Tibial nerve (tissue), 4 donors: ENCODE measurements around the gene CDX2. TPM values are rescaled to one million over a fixed set of nuclear protein-coding genes. Genes with fewer than 3 reads are reported as not detected.
A peak's percentile ranks its signal among the peaks of the same experiment; 100 is the strongest.

ENCODE experiments used
- DNase-seq, 2 donors: peaks; one replicate each; pipeline ENCODE4 v3.0.0-alpha.2; 2019; ENCODE audit warnings: low spot score in 2 of 2
- H3K27ac ChIP-seq, 4 donors: fragments of 200-600 bp; sonication (generic) in 3 of 4; one replicate each; pipeline ENCODE4 v1.5.1; 2017 to 2019; ENCODE audit warnings: mild to moderate bottlenecking in 1 of 4
- H3K27me3 ChIP-seq, 2 donors: fragments of 200-600 bp; sonication (generic) in 1 of 2; one replicate each; pipeline versions ENCODE4 v1.5.1 to v1.6.0; 2017 to 2019
- H3K36me3 ChIP-seq, 3 donors: fragments of 200-600 bp; sonication (generic); one replicate each; pipeline ENCODE4 v1.5.1; 2018 to 2019
- H3K4me1 ChIP-seq, 4 donors: fragments of 200-600 bp; sonication (generic) in 3 of 4; one replicate each; pipeline ENCODE4 v1.5.1; 2017 to 2019
- H3K4me3 ChIP-seq, 4 donors: fragments of 200-600 bp; sonication (generic) in 3 of 4; one replicate each; pipeline ENCODE4 v1.5.1; 2017 to 2019; ENCODE audit warnings: mild to moderate bottlenecking in 1 of 4, moderate library complexity in 1 of 4
- H3K9me3 ChIP-seq, 4 donors: fragments of 200-600 bp; sonication (generic) in 3 of 4; one replicate each; pipeline ENCODE4 v1.5.1; 2017 to 2019
- EP300 ChIP-seq, 2 donors: sonication (generic); formaldehyde crosslinking; IDR thresholded peaks; one replicate each; pipeline ENCODE4 v1.6.1; 2017; ENCODE audit warnings: antibody characterized with exemption in 2 of 2, mild to moderate bottlenecking in 1 of 2
- POLR2A ChIP-seq, 2 donors: fragments of 450-650 bp; IDR thresholded peaks; one replicate each; pipeline ENCODE4 v1.6.1; 2017; ENCODE audit warnings: antibody characterized with exemption in 2 of 2, mild to moderate bottlenecking in 2 of 2, moderate library complexity in 2 of 2
- WGBS, 2 donors: methylation state at CpG; one replicate each; pipeline ENCODE4 v1.1.5; 2018; 5-methylcytosine and 5-hydroxymethylcytosine counted together
- total RNA-seq, 4 donors: library from RNA; depleted of rRNA; stranded (reverse); fragments of >200 nt; gene quantifications; one replicate each; pipeline ENCODE4 v1.1.0, GENCODE V29; 2016
- TF ChIP-seq, protein P1 (sequence below), 5 experiments: fragments of 200-600 bp in 3 of 5; fragments of 450-650 bp in 2 of 5; sonication (generic) in 3 of 5; IDR thresholded peaks; one replicate each; pipeline ENCODE4 v1.5.1; 2016 to 2019; ENCODE audit warnings: antibody characterized with exemption in 5 of 5, mild to moderate bottlenecking in 3 of 5, moderate library complexity in 2 of 5

Gene CDX2, protein sequence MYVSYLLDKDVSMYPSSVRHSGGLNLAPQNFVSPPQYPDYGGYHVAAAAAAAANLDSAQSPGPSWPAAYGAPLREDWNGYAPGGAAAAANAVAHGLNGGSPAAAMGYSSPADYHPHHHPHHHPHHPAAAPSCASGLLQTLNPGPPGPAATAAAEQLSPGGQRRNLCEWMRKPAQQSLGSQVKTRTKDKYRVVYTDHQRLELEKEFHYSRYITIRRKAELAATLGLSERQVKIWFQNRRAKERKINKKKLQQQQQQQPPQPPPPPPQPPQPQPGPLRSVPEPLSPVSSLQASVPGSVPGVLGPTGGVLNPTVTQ
- not detected for total RNA-seq

DNA sequence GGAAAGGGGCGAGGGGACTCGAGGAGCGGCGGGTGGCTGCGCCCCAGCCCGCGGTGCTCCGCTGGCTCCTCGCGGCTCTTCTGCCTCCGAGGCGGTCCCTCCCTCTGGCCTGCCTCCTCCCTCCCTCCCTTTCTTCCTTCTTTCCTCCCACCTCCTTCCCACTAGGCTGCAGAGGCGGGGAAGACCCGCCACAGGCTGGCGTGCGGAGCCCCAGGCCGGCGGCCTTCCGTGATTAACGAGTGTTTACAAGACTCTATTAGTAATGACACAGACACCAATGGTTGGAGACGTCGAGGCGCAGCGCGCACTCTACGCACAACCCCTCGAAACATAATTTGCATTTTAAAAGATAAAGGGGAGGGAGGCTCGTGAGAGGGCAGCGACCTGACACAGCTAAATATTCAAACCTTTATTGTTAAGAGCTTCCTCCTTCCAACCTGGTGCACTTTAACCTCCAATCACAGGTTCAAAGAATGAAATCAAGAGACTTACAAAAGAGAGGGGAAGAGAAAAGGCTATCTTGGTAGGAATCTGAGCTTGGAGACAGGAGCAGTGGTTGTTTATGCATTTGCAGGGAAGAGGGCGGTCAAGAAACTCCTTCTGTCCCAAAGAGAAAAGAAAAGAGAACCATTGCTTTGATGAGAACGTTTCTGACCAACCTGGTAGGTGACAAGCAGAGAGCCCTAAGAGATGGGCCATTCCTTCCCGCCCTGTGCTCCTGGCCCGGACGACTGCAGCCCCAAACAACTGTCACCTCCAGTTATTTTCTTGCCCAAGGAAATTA lies at the start of gene CDX2:
TSS of gene CDX2 (minus strand) at position 234 of the 784 bp plus-strand sequence. CDS start 309 bp downstream, outside the sequence.
- Histone ChIP-seq H3K27me3 (peaks cover 3 to 100% of the 10 kb centered on the region in 2 donors), H3K4me1 (peaks cover 0 to 50% (median 9%) of the 10 kb centered on the region in 4 donors), H3K4me3 (peak within 1 kb of the TSS in 2 of 4 donors; percentile 12 to 38), H3K9me3 (no peaks in the 10 kb centered on the region), H3K27ac (peak within 1 kb of the TSS in 1 of 4 donors; percentile 72), H3K36me3 (no peaks in the 10 kb centered on the region)
- TF ChIP-seq POLR2A (IDR thresholded peaks at IDR 0.05) (no peak), EP300 (IDR thresholded peaks at IDR 0.05) (no peak)
- TF ChIP-seq, protein P1, sequence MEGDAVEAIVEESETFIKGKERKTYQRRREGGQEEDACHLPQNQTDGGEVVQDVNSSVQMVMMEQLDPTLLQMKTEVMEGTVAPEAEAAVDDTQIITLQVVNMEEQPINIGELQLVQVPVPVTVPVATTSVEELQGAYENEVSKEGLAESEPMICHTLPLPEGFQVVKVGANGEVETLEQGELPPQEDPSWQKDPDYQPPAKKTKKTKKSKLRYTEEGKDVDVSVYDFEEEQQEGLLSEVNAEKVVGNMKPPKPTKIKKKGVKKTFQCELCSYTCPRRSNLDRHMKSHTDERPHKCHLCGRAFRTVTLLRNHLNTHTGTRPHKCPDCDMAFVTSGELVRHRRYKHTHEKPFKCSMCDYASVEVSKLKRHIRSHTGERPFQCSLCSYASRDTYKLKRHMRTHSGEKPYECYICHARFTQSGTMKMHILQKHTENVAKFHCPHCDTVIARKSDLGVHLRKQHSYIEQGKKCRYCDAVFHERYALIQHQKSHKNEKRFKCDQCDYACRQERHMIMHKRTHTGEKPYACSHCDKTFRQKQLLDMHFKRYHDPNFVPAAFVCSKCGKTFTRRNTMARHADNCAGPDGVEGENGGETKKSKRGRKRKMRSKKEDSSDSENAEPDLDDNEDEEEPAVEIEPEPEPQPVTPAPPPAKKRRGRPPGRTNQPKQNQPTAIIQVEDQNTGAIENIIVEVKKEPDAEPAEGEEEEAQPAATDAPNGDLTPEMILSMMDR (IDR thresholded peaks at IDR 0.05): no peak
- no peak for DNase-seq
- WGBS, 2 donors: 3% methylated on average over 32 to 34 of the region's 34 CpGs

DNA sequence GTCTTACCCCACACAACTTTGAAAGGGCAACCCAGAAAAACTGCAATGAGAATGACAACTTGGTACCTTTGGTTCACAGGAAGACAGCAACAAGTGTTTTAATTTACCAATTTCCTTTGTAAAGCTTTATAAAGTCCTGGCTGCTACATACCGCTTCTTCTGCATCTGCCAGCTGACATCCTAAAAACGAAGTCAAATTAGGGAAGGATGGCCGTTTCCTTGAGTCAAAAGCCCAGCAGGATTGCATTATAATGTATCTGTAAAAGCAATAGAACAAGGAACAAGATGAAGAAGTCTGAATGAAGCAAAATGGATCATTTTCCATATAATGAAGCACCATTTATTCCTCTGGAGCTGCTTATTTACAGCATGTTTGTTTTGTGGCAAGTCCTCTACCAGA lies 45.2 kb upstream of the CDX2 start:
- 34 to 43% methylated on average over 3 of the region's 3 CpGs for WGBS, 2 donors
- Histone ChIP-seq H3K4me3 (no peak overlapping the region), H3K27ac (no peak overlapping the region), H3K36me3 (no peaks in the 10 kb centered on the region), H3K27me3 (peaks cover 0 to 16% of the 10 kb centered on the region in 2 donors), H3K4me1 (no peaks in the 10 kb centered on the region), H3K9me3 (no peaks in the 10 kb centered on the region)
- TF ChIP-seq, protein P1 (IDR thresholded peaks at IDR 0.05): no peak
- no peak for TF ChIP-seq POLR2A (IDR thresholded peaks at IDR 0.05)
- TF ChIP-seq EP300 (IDR thresholded peaks at IDR 0.05): no peak
- no peak for DNase-seq

DNA sequence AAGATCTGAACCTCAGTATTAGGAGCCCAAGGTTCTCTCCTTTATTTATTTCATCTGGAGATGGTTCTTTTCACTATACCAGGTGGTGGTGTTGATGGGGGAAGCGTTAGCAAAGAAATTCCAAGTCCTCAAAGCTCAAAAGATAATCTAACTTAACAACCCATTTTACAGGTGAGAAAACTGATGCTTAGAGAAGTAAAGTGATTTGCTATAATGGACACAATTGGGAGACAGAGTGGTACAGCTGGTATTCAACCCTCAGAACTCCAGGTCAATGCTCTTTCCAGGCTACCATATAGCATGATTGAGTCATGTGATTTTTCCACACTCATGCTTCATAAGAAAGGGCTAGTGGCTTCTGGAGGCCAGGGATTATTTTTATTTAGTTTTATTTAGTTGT lies 44.4 kb upstream of the CDX2 start:
- Histone ChIP-seq H3K36me3 (no peaks in the 10 kb centered on the region), H3K9me3 (no peaks in the 10 kb centered on the region), H3K4me1 (no peaks in the 10 kb centered on the region), H3K27me3 (peaks cover 0 to 16% of the 10 kb centered on the region in 2 donors), H3K27ac (no peak overlapping the region), H3K4me3 (no peak overlapping the region)
- WGBS, 2 donors: 89 to 94% methylated on average over 1 of the region's 1 CpG
- no peak for DNase-seq
- no peak for TF ChIP-seq EP300 (IDR thresholded peaks at IDR 0.05)
- TF ChIP-seq POLR2A (IDR thresholded peaks at IDR 0.05): no peak
- TF ChIP-seq, protein P1 (IDR thresholded peaks at IDR 0.05): no peak

DNA sequence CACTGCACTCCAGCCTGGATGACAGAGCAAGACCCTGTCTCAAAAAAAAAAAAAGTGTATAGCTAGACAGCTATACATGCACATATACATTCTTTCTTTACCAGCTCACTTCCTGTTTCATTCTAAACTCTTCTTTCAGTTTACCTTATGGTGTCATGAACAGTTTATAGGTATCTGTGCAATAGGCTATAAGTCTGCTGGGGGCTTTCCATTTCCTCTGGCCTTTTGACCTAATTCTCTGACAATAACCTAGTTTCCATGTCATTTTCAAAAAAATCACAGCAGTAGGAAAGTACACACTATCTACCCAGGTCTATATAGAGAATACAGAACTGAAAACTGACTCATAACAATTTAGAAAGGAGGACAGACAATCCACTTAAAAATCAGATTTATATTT lies 43.8 kb upstream of the CDX2 start:
- Histone ChIP-seq H3K27ac (no peak overlapping the region), H3K36me3 (no peaks in the 10 kb centered on the region), H3K4me1 (no peaks in the 10 kb centered on the region), H3K9me3 (no peaks in the 10 kb centered on the region), H3K27me3 (peaks cover 0 to 16% of the 10 kb centered on the region in 2 donors), H3K4me3 (no peak overlapping the region)
- DNase-seq: no peak
- TF ChIP-seq, protein P1 (IDR thresholded peaks at IDR 0.05): no peak
- TF ChIP-seq EP300 (IDR thresholded peaks at IDR 0.05) (no peak), POLR2A (IDR thresholded peaks at IDR 0.05) (no peak)

DNA sequence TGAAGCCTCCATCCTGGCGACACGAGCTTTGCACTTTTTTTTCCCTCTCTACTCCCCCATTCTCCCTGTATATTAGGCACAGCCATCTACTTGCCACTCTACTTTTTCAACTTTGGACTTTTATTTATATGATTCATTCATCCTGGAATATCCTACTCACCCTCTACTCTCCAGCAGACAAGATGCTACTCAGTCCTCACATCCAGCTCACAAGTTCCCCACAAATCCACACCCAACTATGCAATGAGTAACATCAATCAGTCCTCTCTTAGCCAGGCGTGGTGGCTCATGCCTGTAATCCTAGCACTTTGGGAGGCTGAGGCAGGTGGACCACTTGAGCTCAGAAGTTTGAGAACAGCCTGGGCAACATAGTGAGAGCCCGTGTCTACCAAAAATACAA lies 43.3 kb upstream of the CDX2 start:
- H3K36me3 ChIP-seq: no peaks in the 10 kb centered on the region
- no peak overlapping the region for H3K27ac ChIP-seq
- H3K9me3 ChIP-seq: no peaks in the 10 kb centered on the region
- no peak overlapping the region for H3K4me3 ChIP-seq
- H3K4me1 ChIP-seq: no peaks in the 10 kb centered on the region
- H3K27me3 ChIP-seq: peaks cover 0 to 16% of the 10 kb centered on the region in 2 donors
- WGBS, 2 donors: 83 to 84% methylated on average over 4 of the region's 4 CpGs
- TF ChIP-seq EP300 (IDR thresholded peaks at IDR 0.05): no peak
- DNase-seq: no peak
